GM12873 (cell line): ENCODE results near the gene SELE.

ENCODE experiments used
- TF ChIP-seq, protein P1 (sequence below): IDR thresholded peaks from 2 replicates; pipeline ENCODE4 v1.5.1; 2012; ENCODE audit warnings: low read depth, mild to moderate bottlenecking, moderate library complexity, low read length, control low read depth; ENCODE audit not compliant: insufficient read depth; ENCODE audit errors: missing control alignments

Gene SELE

DNA sequence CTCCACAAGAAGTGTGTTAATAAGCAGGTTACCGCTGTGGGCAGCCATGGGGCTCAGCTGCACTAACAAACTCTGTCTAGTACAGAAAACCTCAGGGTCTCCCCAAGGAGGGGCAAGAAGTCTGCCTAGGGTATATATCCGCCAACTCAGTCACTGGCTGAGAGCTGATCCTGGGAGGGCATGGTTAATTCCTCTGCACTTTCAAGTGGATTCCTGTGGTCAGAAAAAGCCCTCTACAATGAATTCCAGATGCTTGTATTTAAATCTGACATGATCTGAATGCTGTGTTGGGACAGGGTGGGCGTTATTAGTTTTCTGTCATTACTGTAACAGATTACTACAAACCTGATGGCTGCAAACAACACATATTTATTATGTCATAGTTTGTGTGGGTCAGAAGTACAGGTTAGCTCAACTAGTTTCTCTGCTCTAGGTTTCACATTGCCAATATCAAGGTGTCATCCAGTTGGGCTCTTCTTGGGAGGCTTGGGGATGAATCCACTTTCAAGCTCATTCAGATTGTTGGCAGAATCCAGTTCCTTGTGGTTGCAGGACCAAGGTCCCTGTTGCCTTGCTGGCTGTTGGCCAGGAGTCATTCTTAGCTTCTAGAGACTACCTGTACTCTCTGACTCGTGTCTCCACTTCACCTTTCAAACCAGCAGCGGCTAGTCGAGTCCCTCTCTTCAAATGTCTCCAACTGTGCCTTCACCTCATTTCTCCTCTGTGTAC is 8.0 kb upstream of the SELE start:
- TF ChIP-seq, protein P1, sequence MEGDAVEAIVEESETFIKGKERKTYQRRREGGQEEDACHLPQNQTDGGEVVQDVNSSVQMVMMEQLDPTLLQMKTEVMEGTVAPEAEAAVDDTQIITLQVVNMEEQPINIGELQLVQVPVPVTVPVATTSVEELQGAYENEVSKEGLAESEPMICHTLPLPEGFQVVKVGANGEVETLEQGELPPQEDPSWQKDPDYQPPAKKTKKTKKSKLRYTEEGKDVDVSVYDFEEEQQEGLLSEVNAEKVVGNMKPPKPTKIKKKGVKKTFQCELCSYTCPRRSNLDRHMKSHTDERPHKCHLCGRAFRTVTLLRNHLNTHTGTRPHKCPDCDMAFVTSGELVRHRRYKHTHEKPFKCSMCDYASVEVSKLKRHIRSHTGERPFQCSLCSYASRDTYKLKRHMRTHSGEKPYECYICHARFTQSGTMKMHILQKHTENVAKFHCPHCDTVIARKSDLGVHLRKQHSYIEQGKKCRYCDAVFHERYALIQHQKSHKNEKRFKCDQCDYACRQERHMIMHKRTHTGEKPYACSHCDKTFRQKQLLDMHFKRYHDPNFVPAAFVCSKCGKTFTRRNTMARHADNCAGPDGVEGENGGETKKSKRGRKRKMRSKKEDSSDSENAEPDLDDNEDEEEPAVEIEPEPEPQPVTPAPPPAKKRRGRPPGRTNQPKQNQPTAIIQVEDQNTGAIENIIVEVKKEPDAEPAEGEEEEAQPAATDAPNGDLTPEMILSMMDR: no peak

DNA sequence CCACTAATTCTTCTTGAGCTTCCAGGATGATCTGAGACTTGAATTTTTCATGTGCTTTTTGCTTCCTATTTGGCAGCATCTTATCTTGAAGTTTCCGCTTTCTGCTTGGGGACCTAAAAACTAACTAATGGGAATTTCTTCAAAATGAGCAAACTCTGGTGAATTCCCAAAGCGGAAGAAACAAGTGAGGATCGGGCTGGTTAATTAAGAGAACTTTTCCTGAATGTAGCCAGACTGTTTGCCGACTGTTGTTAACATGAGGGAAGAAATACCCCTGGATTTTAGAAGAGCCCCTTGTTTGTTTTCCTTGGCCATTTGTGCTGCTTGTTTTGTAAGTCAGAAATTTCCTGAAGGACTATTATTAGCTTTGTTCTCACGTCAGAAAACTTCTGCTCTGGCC is 6.1 kb upstream of the SELE start:
- TF ChIP-seq, protein P1: no peak

DNA sequence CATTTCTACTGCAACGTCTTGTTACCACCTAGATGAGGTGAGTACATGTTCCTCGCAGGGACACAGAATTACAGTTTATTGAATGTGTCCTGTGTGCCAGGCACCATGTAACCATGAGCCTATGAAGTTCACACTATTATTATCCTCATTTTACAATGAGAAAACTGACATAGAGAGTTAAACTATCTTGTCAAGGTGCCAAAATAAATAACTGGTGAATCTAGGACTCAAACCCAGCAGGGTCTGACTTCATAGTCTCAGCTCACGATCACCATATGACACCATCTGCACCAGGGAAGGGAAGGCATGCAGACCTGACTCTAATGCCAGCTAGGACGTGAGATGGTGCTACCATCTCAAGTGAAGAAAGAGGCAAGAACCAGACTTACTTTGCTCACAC is 2.4 kb downstream of the SELE start:
- TF ChIP-seq, protein P1: no peak

DNA sequence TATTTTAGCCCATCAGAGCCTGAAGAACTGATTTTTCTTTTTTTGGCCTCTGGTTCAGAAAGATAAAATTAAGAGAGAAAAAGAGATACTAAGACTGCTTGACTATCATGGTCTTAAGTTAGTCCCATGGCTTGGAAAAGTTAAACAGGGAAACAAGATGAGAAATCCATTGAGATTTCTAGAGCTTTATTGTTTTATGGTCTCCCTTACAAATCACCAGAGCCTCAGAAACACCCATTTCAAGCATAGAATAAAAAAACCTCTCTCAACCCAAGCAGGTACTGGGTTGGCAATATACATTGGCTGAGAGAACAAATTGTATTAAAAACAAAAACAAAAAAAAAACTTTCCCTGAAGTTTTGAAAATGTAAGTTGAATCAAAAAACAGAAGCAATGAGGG is 3.9 kb downstream of the SELE start:
- TF ChIP-seq, protein P1: no peak

DNA sequence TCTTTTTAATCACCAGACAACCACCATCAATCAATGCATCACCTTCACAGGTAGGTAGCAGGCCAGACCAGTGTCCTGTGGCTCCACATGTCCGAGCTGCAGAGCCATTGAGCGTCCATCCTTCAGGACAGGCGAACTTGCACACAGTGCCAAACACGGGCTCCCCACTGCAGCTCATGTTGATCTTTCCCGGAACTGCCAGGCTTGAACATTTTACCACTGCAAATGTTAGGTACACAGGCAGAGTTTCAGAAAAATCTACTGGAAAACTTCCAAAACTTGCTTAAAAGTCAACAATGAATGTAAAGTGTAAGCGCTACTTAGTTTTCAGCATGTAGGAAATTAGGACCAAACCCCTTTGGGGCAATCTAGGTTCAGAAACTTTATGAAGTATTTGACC is 6.6 kb downstream of the SELE start:
- TF ChIP-seq, protein P1: no peak

DNA sequence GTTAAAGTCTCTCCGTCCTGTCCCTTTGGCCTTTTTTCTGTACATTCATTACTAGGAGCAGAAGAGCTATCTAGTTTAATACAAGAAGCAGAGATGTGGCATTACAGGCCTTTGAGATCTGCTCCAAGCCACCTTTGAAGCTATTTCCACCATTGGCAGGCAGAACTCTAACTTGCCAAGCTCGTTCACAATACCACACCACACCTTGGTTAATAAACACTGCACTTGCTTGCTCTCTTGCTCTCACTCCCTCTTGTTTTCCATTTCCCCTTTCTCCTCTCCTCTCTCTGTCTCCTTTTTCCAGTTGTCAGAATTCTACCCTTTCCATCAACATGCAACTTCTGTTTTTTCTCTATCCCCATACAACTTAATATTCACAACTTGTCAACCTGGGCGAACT is 7.0 kb downstream of the SELE start:
- TF ChIP-seq, protein P1: no peak

DNA sequence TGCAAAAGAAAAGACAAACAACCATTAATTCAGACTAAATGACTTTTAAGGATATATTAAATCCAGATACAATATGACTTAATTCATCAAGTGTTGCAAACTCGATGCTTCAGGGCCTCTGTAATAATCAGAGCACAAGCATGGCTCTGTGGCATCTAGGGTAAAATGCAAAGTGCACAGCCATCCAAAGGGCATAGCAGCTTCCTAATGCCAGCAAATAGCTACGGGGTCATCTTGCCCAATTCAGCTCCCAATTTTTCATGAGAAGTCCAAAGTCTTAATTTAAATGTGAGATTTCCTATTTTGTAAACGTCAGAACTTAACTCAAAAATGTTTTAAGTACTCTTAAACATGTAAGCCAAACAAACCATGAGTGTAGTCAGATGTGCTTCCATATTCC is 7.9 kb downstream of the SELE start:
- TF ChIP-seq, protein P1: no peak
